Hepatocyte (in vitro differentiated cells): ENCODE results near the gene KHDRBS1. TPM values are rescaled to one million over a fixed set of nuclear protein-coding genes. Genes with fewer than 3 reads are reported as not detected.

Experiments used
- DNase-seq: peaks from one replicate; pipeline ENCODE4 v3.0.0-alpha.2; 2016; ENCODE audit warnings: low spot score
- H2AFZ ChIP-seq: fragments of 200-600 bp; sonication (generic); 2 replicates; pipeline ENCODE4 v1.6.0; 2016; ENCODE audit warnings: antibody characterized with exemption, mild to moderate bottlenecking
- H3K27ac ChIP-seq: fragments of 200-600 bp; sonication (generic); 2 replicates; pipeline ENCODE4 v1.5.1; 2016; ENCODE audit warnings: mild to moderate bottlenecking
- H3K27me3 ChIP-seq: fragments of 200-600 bp; sonication (generic); 2 replicates; pipeline ENCODE4 v1.6.1; 2016
- H3K36me3 ChIP-seq: fragments of 200-600 bp; sonication (generic); replicated peaks from 2 replicates; pipeline ENCODE4 v1.5.1; 2016; ENCODE audit warnings: low read depth; ENCODE audit not compliant: insufficient read depth
- H3K4me1 ChIP-seq: fragments of 200-600 bp; sonication (generic); 2 replicates; pipeline ENCODE4 v1.5.1; 2016; ENCODE audit warnings: mild to moderate bottlenecking, moderate library complexity; ENCODE audit not compliant: insufficient read depth
- H3K4me2 ChIP-seq: fragments of 200-600 bp; sonication (generic); 2 replicates; pipeline ENCODE4 v1.6.0; 2016
- H3K4me3 ChIP-seq: fragments of 200-600 bp; sonication (generic); 2 replicates; pipeline ENCODE4 v1.5.1; 2016; ENCODE audit warnings: mild to moderate bottlenecking
- H3K79me2 ChIP-seq: fragments of 200-600 bp; sonication (generic); 2 replicates; pipeline ENCODE4 v1.6.0; 2017; ENCODE audit warnings: mild to moderate bottlenecking
- H3K9me2 ChIP-seq: fragments of 200-600 bp; sonication (generic); replicated peaks from 2 replicates; pipeline ENCODE4 v1.6.0; 2017; ENCODE audit warnings: mild to moderate bottlenecking; ENCODE audit not compliant: insufficient read depth
- H3K9me3 ChIP-seq: fragments of 200-600 bp; sonication (generic); 2 replicates; pipeline ENCODE4 v1.5.1; 2016; ENCODE audit warnings: low read depth, mild to moderate bottlenecking
- H4K20me1 ChIP-seq: fragments of 200-600 bp; sonication (generic); 2 replicates; pipeline ENCODE4 v1.6.0; 2016; ENCODE audit warnings: mild to moderate bottlenecking; ENCODE audit not compliant: insufficient read depth, poor library complexity, severe bottlenecking
- CTCF ChIP-seq: fragments of 200-600 bp; sonication (generic); IDR thresholded peaks from 2 replicates; pipeline ENCODE4 v1.5.1; 2016; ENCODE audit warnings: antibody characterized with exemption, mild to moderate bottlenecking; ENCODE audit not compliant: poor library complexity
- EZH2 ChIP-seq: fragments of 200-600 bp; sonication (generic); IDR thresholded peaks from 2 replicates; pipeline ENCODE4 v1.6.1; 2016; ENCODE audit warnings: antibody characterized with exemption, mild to moderate bottlenecking, borderline replicate concordance
- EZH2phosphoT487 ChIP-seq: fragments of 200-600 bp; sonication (generic); IDR thresholded peaks from one replicate; pipeline ENCODE4 v1.6.1; 2018; ENCODE audit warnings: antibody characterized with exemption, mild to moderate bottlenecking, low read depth, moderate library complexity; ENCODE audit not compliant: unreplicated experiment, severe bottlenecking
- WGBS: methylation state at CpG from one replicate; pipeline ENCODE4 v1.1.6; 2016; ENCODE audit warnings: low lambda C conversion rate; ENCODE audit errors: missing lambda C conversion rate; 5-methylcytosine and 5-hydroxymethylcytosine counted together
- polyA plus RNA-seq: library from polyadenylated mRNA; unstranded; fragments of >200 nt; fragmentation: Nextera tagmentation; extraction: Ambion mirVana; gene quantifications from 2 replicates; pipeline ENCODE4 v1.2.1, GENCODE V29; 2016
- total RNA-seq: library from RNA; depleted of rRNA; stranded (reverse); fragments of >200 nt; gene quantifications from 2 replicates; pipeline ENCODE4 v1.2.3, GENCODE V29; 2014

KHDRBS1 gene
- total and polyA plus RNA-seq, 2 experiments from 2014 or later = 81.9 to 98.7 TPM

- H3K9me3 ChIP-seq = no peaks in the 10 kb centered on the region
- DNase-seq = no peak
- no peak overlapping the region for H3K4me2 ChIP-seq
- H3K9me2 ChIP-seq = no peaks in the 10 kb centered on the region
- TF ChIP-seq EZH2 (no peak), EZH2phosphoT487 (no peak), CTCF (no peak)
- H3K4me1 ChIP-seq = peaks cover 2% of the 10 kb centered on the region
- no peak overlapping the region for H3K27ac ChIP-seq
- H2AFZ ChIP-seq = no peak overlapping the region
- no peaks in the 10 kb centered on the region for H3K79me2 ChIP-seq
- H3K4me3 ChIP-seq = no peak overlapping the region
- WGBS = 95% methylated on average over 1 of the region's 1 CpG
- no peaks in the 10 kb centered on the region for H3K36me3 ChIP-seq
- no peaks in the 10 kb centered on the region for H3K27me3 ChIP-seq
- no peaks in the 10 kb centered on the region for H4K20me1 ChIP-seq
Observed at GRCh38 chr1:32007591-32007940, 6.1 kb upstream of the KHDRBS1 start.

GRCh38 chr1:32010246-32010645 lies 3.4 kb upstream of the KHDRBS1 start:
- peaks cover 6% of the 10 kb centered on the region for H3K4me1 ChIP-seq
- TF ChIP-seq EZH2phosphoT487 = no peak
- no peak for TF ChIP-seq CTCF
- no peak for TF ChIP-seq EZH2
- peaks cover 11% of the 10 kb centered on the region for H4K20me1 ChIP-seq
- no peak overlapping the region for H3K27ac ChIP-seq
- no peak overlapping the region for H3K4me2 ChIP-seq
- no peaks in the 10 kb centered on the region for H3K27me3 ChIP-seq
- no peaks in the 10 kb centered on the region for H3K9me2 ChIP-seq
- 80% methylated on average over 5 of the region's 5 CpGs for WGBS
- no peak overlapping the region for H3K4me3 ChIP-seq
- no peaks in the 10 kb centered on the region for H3K9me3 ChIP-seq
- no peaks in the 10 kb centered on the region for H3K36me3 ChIP-seq
- H3K79me2 ChIP-seq = peaks cover 12% of the 10 kb centered on the region
- H2AFZ ChIP-seq = no peak overlapping the region
- no peak for DNase-seq

GRCh38 chr1:32012709-32013385 lies 821 bp upstream of the KHDRBS1 start:
- WGBS = 63% methylated on average over 12 of the region's 12 CpGs

More at GRCh38 chr1:32012709-32013385, 821 bp upstream of the KHDRBS1 start:
- H3K27me3 ChIP-seq = no peaks in the 10 kb centered on the region
- H3K27ac ChIP-seq = peak overlapping the region; percentile 92
- no peaks in the 10 kb centered on the region for H3K9me3 ChIP-seq
- H3K9me2 ChIP-seq = no peaks in the 10 kb centered on the region
- H3K36me3 ChIP-seq = no peaks in the 10 kb centered on the region
- peak overlapping the region; percentile 54 for H2AFZ ChIP-seq
- H4K20me1 ChIP-seq = peaks cover 37% of the 10 kb centered on the region
- peaks cover 13% of the 10 kb centered on the region for H3K4me1 ChIP-seq
- TF ChIP-seq EZH2 (no peak), CTCF (no peak), EZH2phosphoT487 (no peak)
- DNase-seq = no peak
- H3K79me2 ChIP-seq = peaks cover 38% of the 10 kb centered on the region
- peak overlapping the region; percentile 72 for H3K4me2 ChIP-seq
- peak overlapping the region; percentile 8 for H3K4me3 ChIP-seq
